GM18508 (cell line): ENCODE results near the gene RUFY2.
A peak's percentile ranks its signal among the peaks of the same experiment; 100 is the strongest.
"Not testable (repeated sequence)": the region's sequence is repeated elsewhere in the genome, so short reads cannot be mapped to it uniquely, and the experiment has no call there.

Experiments used
- ATAC-seq: cut with Tn5 transposase; IDR thresholded peaks from one replicate; pipeline ENCODE4 v1.9.1; 2021; ENCODE audit warnings: moderate number of reproducible peaks; ENCODE audit not compliant: insufficient read depth, unreplicated experiment

The RUFY2 gene

GRCh38 chr10:68406815-68407548 lies at the start of gene RUFY2:
Gene RUFY2 (minus strand): TSS chr10:68407277. CDS start chr10:68407189, 88 bp downstream.
- peak; percentile 71 for ATAC-seq

GRCh38 chr10:68449698-68450097 lies 42.6 kb upstream of the RUFY2 start:
- ATAC-seq: not testable (repeated sequence)

GRCh38 chr10:68446179-68446578 lies 39.1 kb upstream of the RUFY2 start:
- no peak for ATAC-seq

GRCh38 chr10:68442971-68443370 lies 35.9 kb upstream of the RUFY2 start:
- ATAC-seq: no peak

GRCh38 chr10:68440898-68441297 lies 33.8 kb upstream of the RUFY2 start:
- no peak for ATAC-seq

GRCh38 chr10:68435803-68436202 lies 28.7 kb upstream of the RUFY2 start:
- ATAC-seq: no peak

GRCh38 chr10:68434657-68435056 lies 27.6 kb upstream of the RUFY2 start:
- ATAC-seq: no peak

GRCh38 chr10:68428396-68429104 lies 21.5 kb upstream of the RUFY2 start:
- ATAC-seq: no peak

- ATAC-seq: no peak
These were observed 17.5 kb upstream of the RUFY2 start for GRCh38 chr10:68424454-68425014.

GRCh38 chr10:68423522-68423921 lies 16.4 kb upstream of the RUFY2 start:
- no peak for ATAC-seq

GRCh38 chr10:68419376-68419775 lies 12.3 kb upstream of the RUFY2 start:
- no peak for ATAC-seq

- ATAC-seq: no peak
These were observed 1.9 kb upstream of the RUFY2 start for GRCh38 chr10:68408898-68409518.

- ATAC-seq: peak; percentile 3
These were observed 814 bp downstream of the RUFY2 start for GRCh38 chr10:68406111-68406814.

- no peak for ATAC-seq
These were observed 3.4 kb downstream of the RUFY2 start for GRCh38 chr10:68403701-68404100.

- ATAC-seq: no peak
These were observed 4.8 kb downstream of the RUFY2 start for GRCh38 chr10:68402276-68402675.

- no peak for ATAC-seq
These were observed 10.1 kb downstream of the RUFY2 start for GRCh38 chr10:68397005-68397404.

GRCh38 chr10:68385740-68386139 lies 21.3 kb downstream of the RUFY2 start:
- no peak for ATAC-seq

GRCh38 chr10:68371604-68372003 lies 35.5 kb downstream of the RUFY2 start:
- no peak for ATAC-seq

- ATAC-seq: no peak
These were observed 40.0 kb downstream of the RUFY2 start for GRCh38 chr10:68367121-68367520.

GRCh38 chr10:68366600-68366999 lies 40.5 kb downstream of the RUFY2 start:
- no peak for ATAC-seq
